Lung (tissue), 12 donors: ENCODE measurements around the gene DPT. TPM values are rescaled to one million over a fixed set of nuclear protein-coding genes. Genes with fewer than 3 reads are reported as not detected.

Experiments
- ATAC-seq: fragments of 200-7000 bp; cut with Tn5 transposase; one replicate; pipeline ENCODE4 v1.9.1; 2020; ENCODE audit warnings: moderate number of reproducible peaks; ENCODE audit not compliant: insufficient read depth, low FRiP score
- DNase-seq, 3 donors: peaks; one replicate each; pipeline ENCODE4 v3.0.0-alpha.2; 2013 to 2017
- H3K27ac ChIP-seq, 2 donors: one replicate each; pipeline ENCODE4 v1.5.1; 2013; ENCODE audit warnings: mild to moderate bottlenecking in 2 of 2, moderate library complexity in 2 of 2, control low read depth in 1 of 2, inconsistent platforms in 1 of 2, low read depth in 1 of 2, low read length in 1 of 2
- H3K27me3 ChIP-seq, 3 donors: one replicate each; pipeline ENCODE4 v1.5.1; 2013; ENCODE audit warnings: low read length in 2 of 3; ENCODE audit not compliant: control insufficient read depth in 3 of 3, insufficient read depth in 3 of 3
- H3K36me3 ChIP-seq, 4 donors: one replicate each; pipeline ENCODE4 v1.5.1; 2013; ENCODE audit warnings: low read length in 4 of 4, mild to moderate bottlenecking in 1 of 4, moderate library complexity in 1 of 4; ENCODE audit not compliant: control insufficient read depth in 4 of 4, insufficient read depth in 4 of 4
- H3K4me1 ChIP-seq, 5 donors: one replicate each; pipeline ENCODE4 v1.5.1; 2013; ENCODE audit warnings: low read length in 5 of 5, mild to moderate bottlenecking in 2 of 5, moderate library complexity in 1 of 5; ENCODE audit not compliant: control insufficient read depth in 5 of 5, insufficient read depth in 5 of 5
- H3K4me3 ChIP-seq: one replicate; pipeline ENCODE4 v1.5.1; 2013; ENCODE audit warnings: mild to moderate bottlenecking, control low read depth, moderate library complexity
- H3K9ac ChIP-seq, 2 donors: one replicate each; pipeline ENCODE4 v1.5.1; 2013; ENCODE audit warnings: low read length in 2 of 2, control low read depth in 1 of 2; ENCODE audit not compliant: insufficient read depth in 1 of 2
- H3K9me3 ChIP-seq, 4 donors: one replicate each; pipeline ENCODE4 v1.5.1; 2013; ENCODE audit warnings: low read length in 3 of 4, mild to moderate bottlenecking in 1 of 4, moderate library complexity in 1 of 4; ENCODE audit not compliant: control insufficient read depth in 4 of 4, insufficient read depth in 3 of 4
- WGBS, 2 donors: extraction: QIAGEN DNeasy Blood & Tissue Kit; methylation state at CpG; one replicate each; pipeline ENCODE4 v1.1.7; 2013; 5-methylcytosine and 5-hydroxymethylcytosine counted together
- polyA plus RNA-seq, 2 donors: library from polyadenylated mRNA; stranded (reverse); fragments of 200-250 nt; gene quantifications; one replicate each; pipeline ENCODE4 v1.2.1, GENCODE V29; 2013
- total RNA-seq, 2 donors: library from RNA; depleted of rRNA in 1 of 2; stranded (reverse); fragments of >200 nt in 1 of 2; gene quantifications; one replicate each; pipeline ENCODE4 v1.2.1, GENCODE V29; 2014 to 2021
- TF ChIP-seq, protein P1 (sequence below): IDR thresholded peaks from 2 replicates; pipeline ENCODE4 v1.5.1; 2012; ENCODE audit warnings: mild to moderate bottlenecking; ENCODE audit errors: control extremely low read depth, extremely low read depth
- donor health status: control.
- donor health status: control.
- donor health status: Bipolar disorder and iron deficiency.
- donor health status: healthy.
- donor health status: DM: yes; HTN: yes; CAD: no.

DPT gene
- total and polyA plus RNA-seq, 4 donors = 3.9 to 9.5 (median 6.4) TPM

DNA sequence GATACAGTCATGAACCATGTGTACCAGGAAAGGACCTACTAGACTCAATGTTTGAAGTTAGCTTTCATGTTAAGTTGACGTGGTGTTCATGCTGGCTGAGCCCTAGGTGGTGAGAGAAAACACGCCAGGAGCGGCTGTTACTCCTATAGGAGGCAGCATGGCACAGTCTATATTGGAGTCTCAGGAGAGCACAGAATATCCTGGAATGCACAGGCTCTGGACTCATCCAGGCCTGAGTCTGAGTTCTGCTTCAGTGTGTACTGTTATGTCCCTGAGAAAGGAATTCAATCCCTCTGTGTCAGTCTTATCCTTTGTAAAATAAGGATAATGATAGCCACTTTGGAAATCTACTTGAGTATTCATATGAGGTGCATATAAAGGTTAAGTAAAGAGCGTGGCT lies 41.2 kb downstream of the DPT start:
- Histone ChIP-seq H3K27ac (no peak overlapping the region), H3K9me3 (no peaks in the 10 kb centered on the region), H3K9ac (no peak overlapping the region), H3K4me3 (no peak overlapping the region), H3K4me1 (peaks cover 0 to 10% (median 0%) of the 10 kb centered on the region in 5 donors), H3K27me3 (no peaks in the 10 kb centered on the region), H3K36me3 (no peaks in the 10 kb centered on the region)
- 95% methylated on average over 4 of the region's 4 CpGs for WGBS, 2 donors
- DNase-seq (no peak), ATAC-seq (no peak)
- TF ChIP-seq, protein P1, sequence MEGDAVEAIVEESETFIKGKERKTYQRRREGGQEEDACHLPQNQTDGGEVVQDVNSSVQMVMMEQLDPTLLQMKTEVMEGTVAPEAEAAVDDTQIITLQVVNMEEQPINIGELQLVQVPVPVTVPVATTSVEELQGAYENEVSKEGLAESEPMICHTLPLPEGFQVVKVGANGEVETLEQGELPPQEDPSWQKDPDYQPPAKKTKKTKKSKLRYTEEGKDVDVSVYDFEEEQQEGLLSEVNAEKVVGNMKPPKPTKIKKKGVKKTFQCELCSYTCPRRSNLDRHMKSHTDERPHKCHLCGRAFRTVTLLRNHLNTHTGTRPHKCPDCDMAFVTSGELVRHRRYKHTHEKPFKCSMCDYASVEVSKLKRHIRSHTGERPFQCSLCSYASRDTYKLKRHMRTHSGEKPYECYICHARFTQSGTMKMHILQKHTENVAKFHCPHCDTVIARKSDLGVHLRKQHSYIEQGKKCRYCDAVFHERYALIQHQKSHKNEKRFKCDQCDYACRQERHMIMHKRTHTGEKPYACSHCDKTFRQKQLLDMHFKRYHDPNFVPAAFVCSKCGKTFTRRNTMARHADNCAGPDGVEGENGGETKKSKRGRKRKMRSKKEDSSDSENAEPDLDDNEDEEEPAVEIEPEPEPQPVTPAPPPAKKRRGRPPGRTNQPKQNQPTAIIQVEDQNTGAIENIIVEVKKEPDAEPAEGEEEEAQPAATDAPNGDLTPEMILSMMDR = no peak

DNA sequence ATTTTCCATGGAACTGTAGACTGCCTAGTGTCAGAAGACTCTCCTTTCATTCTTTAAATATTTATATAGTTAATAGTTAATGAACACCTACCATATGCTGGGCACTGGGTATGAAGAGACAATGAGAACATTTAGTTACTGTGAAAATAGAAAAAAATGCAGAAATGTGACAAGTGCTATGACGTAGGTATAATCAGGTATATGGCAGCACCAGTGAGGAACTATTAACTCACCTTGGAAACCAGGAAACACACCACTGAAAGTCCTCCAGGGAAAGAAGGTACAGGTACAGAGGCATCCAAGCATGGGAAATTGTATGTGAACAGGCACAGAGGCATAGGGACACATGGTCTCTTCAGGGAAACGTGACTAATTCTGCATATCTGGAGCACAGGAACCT lies 42.3 kb downstream of the DPT start:
- no peak overlapping the region for H3K4me3 ChIP-seq
- TF ChIP-seq, protein P1 = no peak
- no peaks in the 10 kb centered on the region for H3K9me3 ChIP-seq
- DNase-seq (no peak), ATAC-seq (no peak)
- H3K9ac ChIP-seq = no peak overlapping the region
- WGBS, 2 donors = 85 to 92% methylated on average over 2 of the region's 2 CpGs
- peaks cover 0 to 10% (median 0%) of the 10 kb centered on the region in 5 donors for H3K4me1 ChIP-seq
- H3K27ac ChIP-seq = no peak overlapping the region
- H3K36me3 ChIP-seq = no peaks in the 10 kb centered on the region
- H3K27me3 ChIP-seq = no peaks in the 10 kb centered on the region

DNA sequence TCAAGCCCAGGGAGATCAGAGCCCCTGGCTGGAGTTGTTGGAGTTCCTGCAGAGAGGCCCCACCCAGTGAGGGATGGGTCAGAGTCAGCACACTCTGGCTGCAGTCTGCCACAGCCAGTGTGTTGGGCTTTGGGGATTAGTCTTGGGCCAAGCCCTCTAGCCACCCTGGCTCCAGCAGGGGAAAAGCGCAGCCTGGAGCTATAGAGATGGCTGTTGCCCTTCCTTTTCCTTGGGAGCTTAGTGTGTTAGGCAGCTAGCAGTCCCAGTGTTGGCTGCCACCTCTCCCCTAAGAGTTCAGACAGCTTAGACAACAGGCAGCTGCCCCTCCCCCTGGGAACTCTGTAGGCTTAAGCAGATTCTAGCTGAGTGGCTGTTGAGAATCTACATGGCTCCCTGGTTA lies 45.1 kb downstream of the DPT start:
- Histone ChIP-seq H3K9ac (no peak overlapping the region), H3K9me3 (no peaks in the 10 kb centered on the region), H3K27ac (no peak overlapping the region), H3K27me3 (no peaks in the 10 kb centered on the region), H3K4me1 (no peaks in the 10 kb centered on the region), H3K36me3 (no peaks in the 10 kb centered on the region), H3K4me3 (no peak overlapping the region)
- no peak for ATAC-seq
- DNase-seq = no peak
- TF ChIP-seq, protein P1 = no peak
- WGBS, 2 donors = 92 to 100% methylated on average over 1 of the region's 1 CpG

DNA sequence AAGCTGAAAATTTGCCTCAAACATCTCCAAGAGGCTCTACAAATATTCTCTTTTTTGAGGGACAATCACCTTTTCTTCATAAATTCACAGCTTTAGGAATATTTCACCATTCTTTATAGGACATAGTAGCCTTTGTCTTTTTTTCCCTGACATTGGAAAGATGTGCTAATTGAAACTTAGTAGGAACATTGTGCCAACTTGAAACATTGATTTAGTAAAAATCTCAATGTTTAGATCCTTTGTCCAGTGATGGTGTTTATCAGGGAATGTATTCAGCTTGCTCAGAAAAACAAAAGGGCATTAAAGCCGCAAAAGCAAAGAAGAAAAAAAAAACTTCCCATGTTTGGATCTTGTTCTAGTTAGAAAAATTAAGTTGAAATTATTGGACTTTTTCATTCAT lies 52.1 kb downstream of the DPT start:
- Histone ChIP-seq H3K27ac (no peak overlapping the region), H3K9me3 (no peaks in the 10 kb centered on the region), H3K27me3 (no peaks in the 10 kb centered on the region), H3K4me1 (no peaks in the 10 kb centered on the region), H3K36me3 (no peaks in the 10 kb centered on the region), H3K4me3 (no peak overlapping the region), H3K9ac (no peak overlapping the region)
- 92 to 95% methylated on average over 1 of the region's 1 CpG for WGBS, 2 donors
- no peak for ATAC-seq
- TF ChIP-seq, protein P1 = no peak
- DNase-seq = no peak
